IPS-11a (cell line): ENCODE results near the gene CD44.

ENCODE experiments used
- H3K4me3 ChIP-seq: one replicate; pipeline ENCODE4 v1.5.1; 2013; ENCODE audit warnings: low read depth, low read length, control low read depth

CD44 gene

GRCh38 chr11:35250621-35251020 lies 111.7 kb downstream of the CD44 start:
- no peak overlapping the region for H3K4me3 ChIP-seq

DNA sequence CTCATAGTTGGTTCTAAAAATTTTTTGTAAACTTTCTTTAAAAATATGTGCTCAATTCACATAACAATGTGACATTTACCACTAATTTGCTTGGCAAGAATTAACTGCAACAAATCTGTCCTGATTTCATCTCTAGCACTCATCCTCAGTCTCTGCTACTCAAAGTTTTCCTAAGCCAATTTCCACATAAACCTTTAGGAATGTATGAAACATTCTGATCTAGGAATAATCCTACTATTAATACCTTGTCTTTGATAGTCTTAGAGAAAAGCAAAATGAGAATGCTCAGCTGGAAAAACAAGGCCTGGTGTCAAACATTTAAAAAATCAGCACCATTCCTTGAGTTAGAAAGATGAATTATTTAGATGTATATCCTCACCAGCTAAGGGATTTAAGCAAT lies 114.3 kb downstream of the CD44 start:
- no peak overlapping the region for H3K4me3 ChIP-seq

- H3K4me3 ChIP-seq: no peak overlapping the region
Observed at GRCh38 chr11:35255514-35255913, 116.5 kb downstream of the CD44 start.

DNA sequence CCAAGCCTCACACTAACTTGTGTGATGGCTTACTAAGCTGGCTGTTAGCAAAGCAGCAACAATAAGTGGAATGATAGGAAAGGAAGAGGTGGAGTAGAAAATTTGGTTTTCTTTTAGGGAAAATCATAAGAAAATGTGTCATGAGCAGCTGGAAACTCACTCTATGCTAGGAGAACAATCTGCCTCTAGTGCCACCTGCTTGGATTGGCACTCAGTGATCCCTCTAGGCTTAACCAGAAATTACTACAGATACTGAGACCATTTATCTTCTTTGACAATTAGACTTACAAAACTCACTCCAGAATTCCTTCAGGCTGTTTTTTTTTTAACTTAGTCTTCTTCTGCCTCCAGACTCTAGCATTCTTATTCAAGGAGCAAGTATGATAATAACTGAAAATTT lies 117.3 kb downstream of the CD44 start:
- H3K4me3 ChIP-seq: no peak overlapping the region

DNA sequence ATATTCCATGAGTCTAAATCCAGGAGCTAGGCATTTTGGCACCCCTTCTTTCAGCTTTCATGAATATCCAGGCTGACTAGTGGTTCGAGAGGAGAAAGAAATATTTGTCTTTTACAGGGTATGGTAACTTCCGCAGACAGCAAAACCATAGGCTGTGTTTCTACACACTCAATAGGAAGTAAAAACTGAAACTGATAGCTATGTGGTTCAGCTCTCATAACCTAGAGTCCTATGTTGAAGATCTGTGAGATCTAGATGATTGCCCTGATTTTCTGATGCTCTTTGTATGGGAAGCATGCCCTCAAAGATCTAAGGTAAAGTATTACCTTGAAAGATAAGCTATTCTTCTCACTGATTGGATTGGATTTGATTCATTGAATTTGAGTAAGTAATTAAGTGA lies 118.3 kb downstream of the CD44 start:
- H3K4me3 ChIP-seq: no peak overlapping the region

DNA sequence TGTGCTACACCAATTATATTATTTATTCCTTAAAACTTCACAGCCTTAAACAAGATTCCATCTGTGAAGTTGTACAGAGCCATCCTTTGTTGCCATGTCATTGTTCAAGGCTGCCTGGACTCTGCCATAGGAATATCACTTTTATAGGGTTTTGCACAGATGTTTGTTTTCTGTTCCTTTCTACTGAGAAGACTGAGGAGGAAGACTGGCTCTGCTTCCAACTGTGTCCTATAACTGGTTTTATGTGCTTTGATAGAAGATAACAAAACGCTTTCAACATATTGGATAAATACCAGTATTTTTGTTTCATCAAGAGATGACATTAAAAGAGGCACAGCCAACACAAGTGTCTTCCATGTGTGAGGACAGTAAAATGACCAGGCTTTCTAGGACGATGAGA lies 120.6 kb downstream of the CD44 start:
- H3K4me3 ChIP-seq: no peak overlapping the region

- H3K4me3 ChIP-seq: no peak overlapping the region
Observed at GRCh38 chr11:35260342-35260985, 121.5 kb downstream of the CD44 start.

DNA sequence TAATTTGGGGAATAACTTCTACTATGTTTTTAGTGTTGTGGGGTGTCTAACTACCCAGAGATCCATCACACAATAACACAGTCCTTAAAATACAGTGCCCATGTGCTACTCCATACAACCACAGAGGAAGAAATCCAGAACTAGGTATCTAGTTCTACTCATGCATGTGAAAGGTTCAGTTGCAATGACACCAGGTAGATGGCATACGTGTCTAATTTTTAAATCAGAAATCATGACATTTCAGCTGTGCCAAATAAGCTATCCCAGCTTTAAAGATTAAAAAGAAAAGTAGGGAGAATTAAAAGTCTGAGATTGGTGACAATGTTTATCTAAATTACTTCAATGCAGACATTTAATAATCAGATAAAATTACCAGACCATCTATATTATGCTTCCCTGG lies 122.2 kb downstream of the CD44 start:
- H3K4me3 ChIP-seq: no peak overlapping the region

GRCh38 chr11:35262056-35262455 lies 123.1 kb downstream of the CD44 start:
- H3K4me3 ChIP-seq: no peak overlapping the region

DNA sequence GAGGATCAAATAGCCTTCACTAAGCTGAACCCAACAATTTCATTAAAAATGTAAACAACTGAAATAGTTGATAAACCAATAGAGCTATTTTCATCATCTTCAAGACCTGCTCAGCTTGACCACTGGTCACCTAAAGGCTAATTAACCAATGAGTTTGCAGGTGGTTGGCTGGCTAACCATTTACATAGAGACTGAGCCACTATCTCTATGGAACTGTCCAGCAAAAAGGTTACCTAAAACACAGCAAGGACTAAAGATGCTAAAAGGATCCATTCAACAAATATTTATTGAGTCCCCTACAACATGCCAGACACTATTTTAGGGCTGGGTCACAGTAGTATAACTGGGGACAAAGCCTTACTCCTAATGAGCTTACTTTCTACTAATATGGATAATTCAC lies 123.8 kb downstream of the CD44 start:
- H3K4me3 ChIP-seq: no peak overlapping the region

- H3K4me3 ChIP-seq: no peak overlapping the region
Observed at GRCh38 chr11:35265755-35266454, 126.9 kb downstream of the CD44 start.

DNA sequence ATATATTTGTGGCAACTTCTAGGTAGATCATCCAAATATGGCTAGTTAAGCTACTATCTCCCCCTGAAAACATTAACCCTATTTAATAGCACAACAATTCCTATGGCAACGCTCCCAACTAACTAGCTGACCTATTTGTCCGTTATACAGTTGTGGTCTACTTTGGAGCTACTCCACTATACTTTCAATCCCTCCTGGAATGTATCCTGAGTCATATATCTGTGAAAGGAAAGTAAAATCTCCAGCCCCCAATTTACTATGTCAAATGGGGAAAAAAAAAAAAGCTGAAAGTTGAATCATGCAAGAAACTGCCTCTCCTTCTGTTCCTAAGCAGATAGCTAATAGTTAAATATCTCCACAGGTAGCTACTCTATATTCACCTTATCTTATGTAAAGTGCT lies 128.5 kb downstream of the CD44 start:
- no peak overlapping the region for H3K4me3 ChIP-seq

DNA sequence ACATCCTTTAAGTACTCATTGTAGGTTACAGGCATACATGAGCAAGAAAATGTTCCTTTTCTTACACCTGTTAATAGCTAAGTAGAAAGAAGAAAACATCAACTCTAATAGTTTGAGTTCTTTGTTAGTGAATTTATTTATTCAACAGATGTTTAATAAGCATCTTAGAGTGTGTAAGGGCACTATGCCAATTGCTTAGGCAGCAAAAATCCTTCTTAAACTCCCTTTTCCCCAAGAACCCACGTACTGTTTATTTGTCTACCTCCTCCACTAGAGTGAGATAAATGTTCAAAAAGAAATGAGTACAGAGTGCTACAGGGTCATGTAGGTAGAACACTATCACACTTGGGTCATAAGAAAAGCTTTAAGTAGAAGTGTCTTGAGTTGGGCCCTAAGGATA lies 131.4 kb downstream of the CD44 start:
- H3K4me3 ChIP-seq: no peak overlapping the region

DNA sequence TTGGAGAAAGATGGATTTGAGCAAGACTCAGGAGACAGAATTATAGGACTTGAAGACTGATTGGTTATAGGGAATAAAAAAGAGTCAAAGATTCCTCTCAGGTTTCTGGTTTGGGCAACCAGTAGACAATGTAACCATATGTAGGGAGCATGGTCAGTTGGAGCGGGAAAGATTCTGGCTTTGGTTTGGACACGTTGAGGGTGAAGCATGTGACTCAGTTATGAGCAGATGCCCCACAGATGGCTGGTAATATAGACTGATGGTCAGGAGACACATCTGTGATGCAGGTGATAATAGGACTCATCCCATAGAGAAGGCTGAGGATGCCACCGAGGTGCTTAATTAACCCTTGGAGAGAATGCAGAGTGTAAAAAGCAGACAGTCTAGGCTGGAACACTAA lies 132.1 kb downstream of the CD44 start:
- no peak overlapping the region for H3K4me3 ChIP-seq

DNA sequence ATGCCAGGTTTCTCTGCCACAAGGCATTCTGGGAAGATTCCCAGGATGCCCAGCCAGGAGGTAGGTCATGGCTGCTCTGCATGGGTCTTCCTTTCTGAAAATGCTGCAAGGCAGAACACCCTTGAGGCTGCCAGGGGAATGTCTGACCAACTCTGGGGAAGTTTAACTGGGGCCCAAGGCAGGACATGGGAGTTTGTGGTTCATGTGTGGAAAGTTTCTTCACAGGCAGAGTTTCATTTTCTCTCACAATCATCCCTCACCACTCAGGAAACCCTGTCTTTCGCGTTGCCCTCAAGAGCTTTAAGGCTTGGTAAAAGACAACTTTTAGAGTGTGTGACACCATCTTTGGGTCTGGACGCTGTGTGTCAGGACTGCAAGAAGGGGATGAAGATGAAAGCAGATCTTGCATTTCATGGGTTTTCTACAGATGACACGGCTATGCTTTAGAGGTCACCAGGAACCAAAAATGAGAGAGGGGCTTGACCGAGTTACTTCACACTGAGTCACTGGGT lies 133.5 kb downstream of the CD44 start:
- H3K4me3 ChIP-seq: no peak overlapping the region

DNA sequence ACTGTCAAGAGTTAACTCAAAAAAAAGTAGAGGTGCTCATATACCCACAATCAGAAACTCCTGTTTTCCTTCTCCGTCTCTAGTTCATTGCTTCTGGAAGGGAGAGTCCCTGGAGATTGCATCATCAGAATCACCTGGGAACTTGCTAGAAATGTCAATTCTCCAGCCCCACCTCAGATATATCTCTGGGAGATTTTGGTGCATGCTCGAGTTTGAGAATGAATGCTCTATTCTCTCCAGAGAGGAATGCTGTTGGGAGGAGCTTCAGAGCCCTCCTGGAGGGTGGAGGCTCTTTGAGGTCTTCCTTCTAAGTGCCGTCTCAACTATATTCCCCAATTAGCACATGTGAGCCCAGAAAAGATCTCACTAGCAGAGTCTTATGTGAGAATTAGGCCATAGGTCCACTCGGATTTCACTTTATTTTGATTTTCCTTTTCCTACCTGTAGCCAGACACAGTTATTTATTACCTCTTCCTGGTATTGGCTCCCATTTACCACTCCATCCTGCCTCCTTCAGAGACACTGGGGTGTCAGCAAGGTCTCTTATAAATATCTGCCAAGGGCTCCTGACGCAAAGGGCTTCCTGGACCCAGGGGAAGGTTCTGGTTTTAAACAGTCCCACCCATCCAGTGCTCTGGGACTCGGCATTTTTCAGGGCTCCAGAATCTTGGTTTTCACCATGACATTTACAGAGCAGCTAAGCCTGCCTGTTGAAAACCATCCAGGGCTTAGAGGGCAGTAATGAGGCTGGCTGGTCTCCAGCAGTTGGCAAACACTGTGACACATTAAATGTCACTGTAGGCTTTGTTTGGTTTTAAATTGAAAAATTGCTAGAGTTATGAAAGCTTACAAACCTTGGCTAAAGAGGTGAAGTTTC lies 136.2 kb downstream of the CD44 start:
- H3K4me3 ChIP-seq: no peak overlapping the region

DNA sequence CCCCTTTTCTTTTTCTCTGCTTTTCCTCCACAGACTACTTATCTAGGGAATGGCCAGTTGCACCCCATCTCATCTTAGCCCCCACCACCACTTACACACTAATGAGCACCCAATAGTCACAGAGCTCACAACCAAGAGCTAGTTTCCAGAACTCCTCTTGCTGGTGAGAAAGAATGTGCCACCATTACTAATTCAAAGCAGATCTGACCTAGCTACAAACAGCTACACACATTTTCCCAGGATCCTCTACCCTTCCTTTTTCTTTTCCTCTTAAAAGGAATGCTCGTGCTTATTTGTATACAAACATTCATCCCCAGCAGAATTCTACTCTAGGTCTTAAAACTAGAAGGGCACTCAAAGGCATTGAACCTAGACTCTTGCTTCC lies 136.8 kb downstream of the CD44 start:
- H3K4me3 ChIP-seq: no peak overlapping the region

GRCh38 chr11:35276396-35277145 lies 137.6 kb downstream of the CD44 start:
- no peak overlapping the region for H3K4me3 ChIP-seq

- no peak overlapping the region for H3K4me3 ChIP-seq
Observed at GRCh38 chr11:35277827-35278226, 138.9 kb downstream of the CD44 start.

GRCh38 chr11:35280727-35281126 lies 141.8 kb downstream of the CD44 start:
- no peak overlapping the region for H3K4me3 ChIP-seq

- no peak overlapping the region for H3K4me3 ChIP-seq
Observed at GRCh38 chr11:35281169-35281688, 142.3 kb downstream of the CD44 start.
